VCaP (cell line): ENCODE results near the gene PAX8.

Experiments used
- H3K27ac ChIP-seq: fragments of 450-650 bp; 2 replicates; pipeline ENCODE4 v1.5.1; 2017
- CTCF ChIP-seq: fragments of 450-650 bp; conservative IDR thresholded peaks from 2 replicates; pipeline ENCODE4 v1.5.1; 2017; ENCODE audit warnings: mild to moderate bottlenecking, moderate library complexity

PAX8 gene

DNA sequence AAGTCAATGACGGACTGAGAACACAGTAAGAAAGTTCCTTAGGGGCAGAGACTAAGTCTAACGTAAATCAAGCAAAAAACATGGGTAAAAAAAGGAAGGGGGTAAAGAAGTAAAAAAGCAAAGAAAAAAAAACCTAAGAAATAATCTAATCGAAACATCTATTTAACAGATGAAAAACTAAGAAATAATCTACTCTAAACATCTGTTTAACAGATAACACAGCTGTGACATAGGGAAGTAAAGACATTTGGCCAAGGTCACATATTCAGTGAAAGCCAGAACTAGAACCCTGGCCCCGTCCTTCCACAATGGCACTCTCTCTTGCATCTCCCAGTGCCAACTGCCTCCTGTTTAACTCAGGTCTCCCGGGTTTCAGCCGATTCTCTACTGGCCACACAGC is 56.9 kb downstream of the PAX8 start:
- no peak for TF ChIP-seq CTCF
- H3K27ac ChIP-seq = no peak overlapping the region

GRCh38 chr2:113220970-113221708 is 57.6 kb downstream of the PAX8 start:
- no peak overlapping the region for H3K27ac ChIP-seq
- TF ChIP-seq CTCF = no peak

GRCh38 chr2:113219889-113220641 is 58.7 kb downstream of the PAX8 start:
- peak overlapping the region; percentile 52; the same call in 1 of the 2 replicates for H3K27ac ChIP-seq
- no peak for TF ChIP-seq CTCF

- no peak for TF ChIP-seq CTCF
- peak overlapping the region; percentile 52; the same call in 1 of the 2 replicates for H3K27ac ChIP-seq
Measured at GRCh38 chr2:113219525-113219888, 59.2 kb downstream of the PAX8 start.

DNA sequence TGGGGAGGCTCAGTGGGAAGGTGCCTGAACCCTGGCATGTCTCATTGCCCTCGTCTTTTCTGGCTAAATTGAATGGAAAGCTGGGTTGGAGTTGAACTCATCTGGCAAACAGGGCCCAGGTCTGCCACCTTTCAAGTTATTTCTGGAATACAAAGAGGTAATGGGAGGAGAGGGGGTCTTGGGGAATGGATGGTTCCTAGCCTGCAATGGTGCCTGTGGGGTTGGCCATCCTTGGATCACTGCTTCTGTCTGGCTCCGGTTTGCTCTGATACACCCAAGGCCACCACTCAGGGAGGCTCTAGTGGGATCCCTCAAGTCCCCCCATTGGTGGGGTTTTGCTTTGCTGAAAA is 59.7 kb downstream of the PAX8 start:
- H3K27ac ChIP-seq = peak overlapping the region; percentile 52; the same call in 1 of the 2 replicates
- TF ChIP-seq CTCF = no peak

GRCh38 chr2:113218283-113219091 is 60.2 kb downstream of the PAX8 start:
- TF ChIP-seq CTCF = no peak
- H3K27ac ChIP-seq = peak overlapping the region; percentile 52; the same call in 1 of the 2 replicates
